Loucy (cell line): ENCODE results near the gene TDG.

Experiments used
- EZH2phosphoT487 ChIP-seq: fragments of 200-600 bp; IDR thresholded peaks from 2 replicates; pipeline ENCODE4 v1.6.1; 2018; ENCODE audit warnings: antibody characterized with exemption, mild to moderate bottlenecking, moderate library complexity, borderline replicate concordance
- TF ChIP-seq, protein P1 (sequence below): fragments of 200-600 bp; sonication (generic); conservative IDR thresholded peaks from 2 replicates; pipeline ENCODE4 v1.5.1; 2014; ENCODE audit warnings: mild to moderate bottlenecking, antibody characterized with exemption, low read length

DNA sequence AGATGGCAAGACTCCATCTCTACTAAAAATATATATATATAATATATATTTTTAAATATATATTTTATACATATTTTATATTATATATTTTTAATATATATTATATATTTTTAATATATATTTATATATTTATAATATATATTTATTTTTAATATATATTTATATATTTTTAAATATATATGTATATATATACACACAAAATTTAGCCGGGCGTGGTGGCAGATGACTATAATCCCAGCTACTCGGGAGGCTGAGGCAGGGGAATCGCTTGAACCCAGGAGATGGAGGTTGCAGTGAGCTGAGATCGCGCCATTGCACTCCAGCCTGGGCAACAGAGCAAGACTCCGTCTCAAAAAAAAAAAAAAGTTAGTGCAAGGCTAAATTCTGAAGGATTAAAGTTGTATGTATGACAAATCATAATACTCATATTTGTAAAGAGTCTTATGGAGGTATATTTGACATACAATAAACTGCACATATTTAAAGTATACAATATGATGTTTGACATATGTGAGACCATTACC, 7.7 kb upstream of the TDG start:
- TF ChIP-seq, protein P1, sequence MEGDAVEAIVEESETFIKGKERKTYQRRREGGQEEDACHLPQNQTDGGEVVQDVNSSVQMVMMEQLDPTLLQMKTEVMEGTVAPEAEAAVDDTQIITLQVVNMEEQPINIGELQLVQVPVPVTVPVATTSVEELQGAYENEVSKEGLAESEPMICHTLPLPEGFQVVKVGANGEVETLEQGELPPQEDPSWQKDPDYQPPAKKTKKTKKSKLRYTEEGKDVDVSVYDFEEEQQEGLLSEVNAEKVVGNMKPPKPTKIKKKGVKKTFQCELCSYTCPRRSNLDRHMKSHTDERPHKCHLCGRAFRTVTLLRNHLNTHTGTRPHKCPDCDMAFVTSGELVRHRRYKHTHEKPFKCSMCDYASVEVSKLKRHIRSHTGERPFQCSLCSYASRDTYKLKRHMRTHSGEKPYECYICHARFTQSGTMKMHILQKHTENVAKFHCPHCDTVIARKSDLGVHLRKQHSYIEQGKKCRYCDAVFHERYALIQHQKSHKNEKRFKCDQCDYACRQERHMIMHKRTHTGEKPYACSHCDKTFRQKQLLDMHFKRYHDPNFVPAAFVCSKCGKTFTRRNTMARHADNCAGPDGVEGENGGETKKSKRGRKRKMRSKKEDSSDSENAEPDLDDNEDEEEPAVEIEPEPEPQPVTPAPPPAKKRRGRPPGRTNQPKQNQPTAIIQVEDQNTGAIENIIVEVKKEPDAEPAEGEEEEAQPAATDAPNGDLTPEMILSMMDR, result no peak
- no peak for TF ChIP-seq EZH2phosphoT487
